NCI-H446 (cell line): ENCODE results near the gene TAF3.

Experiments used
- DNase-seq, 2 experiments: peaks; one replicate each; lab custom pipeline; 2025; lab: John Stamatoyannopoulos, UW

The TAF3 gene

GRCh38 chr10:8059191-8059936 lies 241.1 kb downstream of the TAF3 start:
- DNase-seq = no peak

GRCh38 chr10:8060010-8060703 lies 241.9 kb downstream of the TAF3 start:
- DNase-seq = no peak

- DNase-seq = no peak
Observed at GRCh38 chr10:8060704-8061121, 242.4 kb downstream of the TAF3 start.

GRCh38 chr10:8061274-8062211 lies 243.2 kb downstream of the TAF3 start:
- DNase-seq = no peak

GRCh38 chr10:8063128-8063908 lies 245.0 kb downstream of the TAF3 start:
- no peak for DNase-seq

GRCh38 chr10:8063935-8064334 lies 245.6 kb downstream of the TAF3 start:
- DNase-seq = no peak

- DNase-seq = no peak
Observed at GRCh38 chr10:8064436-8064835, 246.1 kb downstream of the TAF3 start.

- no peak for DNase-seq
Observed at GRCh38 chr10:8065651-8066050, 247.3 kb downstream of the TAF3 start.

GRCh38 chr10:8066124-8066523 lies 247.8 kb downstream of the TAF3 start:
- DNase-seq = no peak
